Measurements from ENCODE around the gene WDR46. TPM values are rescaled to one million over a fixed set of nuclear protein-coding genes. Genes with fewer than 3 reads are reported as not detected.

WDR46 gene
- total and polyA plus RNA-seq, 2 donors: 48.6 to 68.6 TPM

- no peak overlapping the region for H3K4me3 ChIP-seq (ENCODE audit: low read length in 2 of 2)
- no peak for DNase-seq (ENCODE audit: low read depth in 6 of 9, low spot score in 9 of 9)
- peaks cover 0 to 6% of the 10 kb centered on the region in 2 donors for H3K4me1 ChIP-seq (ENCODE audit: control insufficient read depth in 2 of 2, insufficient read depth in 2 of 2, low read length in 2 of 2)
- H3K27me3 ChIP-seq (ENCODE audit: control insufficient read depth in 2 of 2, insufficient read depth in 1 of 2, low read length in 1 of 2): peaks cover 2 to 42% of the 10 kb centered on the region in 2 donors
- no peak overlapping the region for H3K27ac ChIP-seq (ENCODE audit: low read depth in 1 of 2, low read length in 1 of 2)
- no peaks in the 10 kb centered on the region for H3K9me3 ChIP-seq (ENCODE audit: control insufficient read depth in 2 of 2, insufficient read depth in 1 of 2, low read length in 1 of 2)
- WGBS: 76% methylated on average over 1 of the region's 1 CpG
- H3K36me3 ChIP-seq (ENCODE audit: control insufficient read depth in 2 of 2, insufficient read depth in 2 of 2, low read length in 1 of 2): no peaks in the 10 kb centered on the region
Observed at GRCh38 chr6:33243476-33243875, 45.6 kb downstream of the WDR46 start.

DNA sequence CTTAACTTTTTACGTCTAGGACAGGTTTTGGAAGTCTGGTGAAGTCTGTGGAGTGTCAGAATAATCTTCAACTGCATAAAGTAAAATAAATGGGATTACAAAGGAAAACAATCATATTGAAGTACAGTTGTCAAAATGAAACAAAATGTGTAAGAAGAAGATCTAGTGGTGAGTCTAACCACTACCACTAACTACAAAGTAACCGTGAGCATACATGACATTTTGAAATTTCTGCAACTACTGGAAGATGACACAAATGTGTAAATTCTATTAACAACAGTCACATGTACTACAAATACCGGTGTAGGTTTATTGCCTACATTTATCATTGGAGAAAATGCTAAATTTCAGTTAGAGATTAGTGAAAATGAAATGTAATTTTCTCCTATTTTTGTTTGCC is 47.1 kb downstream of the WDR46 start:
- Histone ChIP-seq H3K27ac (ENCODE audit: low read depth in 1 of 2, low read length in 1 of 2) (no peak overlapping the region), H3K4me1 (ENCODE audit: control insufficient read depth in 2 of 2, insufficient read depth in 2 of 2, low read length in 2 of 2) (no peaks in the 10 kb centered on the region), H3K36me3 (ENCODE audit: control insufficient read depth in 2 of 2, insufficient read depth in 2 of 2, low read length in 1 of 2) (no peaks in the 10 kb centered on the region), H3K4me3 (ENCODE audit: low read length in 2 of 2) (no peak overlapping the region), H3K27me3 (ENCODE audit: control insufficient read depth in 2 of 2, insufficient read depth in 1 of 2, low read length in 1 of 2) (peaks cover 2 to 33% of the 10 kb centered on the region in 2 donors), H3K9me3 (ENCODE audit: control insufficient read depth in 2 of 2, insufficient read depth in 1 of 2, low read length in 1 of 2) (no peaks in the 10 kb centered on the region)
- 71% methylated on average over 3 of the region's 3 CpGs for WGBS
- DNase-seq (ENCODE audit: low read depth in 6 of 9, low spot score in 9 of 9): no peak

DNA sequence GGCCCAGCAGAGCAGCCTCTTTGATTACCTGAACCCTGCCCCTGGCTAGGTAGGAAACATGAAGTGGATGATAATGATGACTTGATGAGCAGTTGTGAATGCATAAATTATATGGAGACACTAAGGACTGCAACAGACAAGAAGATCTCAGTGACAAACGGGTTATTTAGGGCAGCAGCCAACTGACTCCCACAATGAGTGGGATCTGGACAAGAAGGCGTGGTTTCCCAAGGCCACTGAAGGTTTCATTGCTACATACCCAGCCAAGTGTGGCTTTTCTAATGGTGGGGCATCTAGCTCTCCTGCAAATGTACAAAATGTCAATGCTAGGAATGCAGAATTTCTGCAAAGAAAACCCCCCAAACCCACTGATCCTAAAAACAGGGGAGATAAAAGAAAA is 51.3 kb downstream of the WDR46 start:
- 96% methylated on average over 2 of the region's 2 CpGs for WGBS
- H3K27me3 ChIP-seq (ENCODE audit: control insufficient read depth in 2 of 2, insufficient read depth in 1 of 2, low read length in 1 of 2): peaks cover 0 to 27% of the 10 kb centered on the region in 2 donors

DNA sequence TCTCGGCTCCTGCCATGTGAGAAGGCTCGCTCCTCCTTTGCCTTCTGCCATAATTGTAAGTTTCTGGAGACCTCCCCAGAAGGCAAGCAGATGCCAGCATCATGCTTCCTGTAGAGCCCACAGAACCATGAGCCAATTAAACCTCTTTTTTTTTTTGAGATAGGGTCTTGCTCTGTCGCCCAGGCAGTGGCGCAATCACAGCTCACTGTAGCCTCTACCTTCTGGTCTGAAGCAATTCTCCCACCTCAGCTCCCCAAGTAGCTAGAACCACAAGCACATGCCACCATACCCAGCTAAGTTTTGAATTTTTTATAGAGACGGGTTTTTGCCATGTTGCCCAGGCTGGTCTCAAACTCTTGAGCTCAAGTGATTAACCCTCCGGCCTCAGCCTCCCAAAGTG is 52.2 kb downstream of the WDR46 start:
- no peak for DNase-seq (ENCODE audit: low read depth in 6 of 9, low spot score in 9 of 9)
- WGBS: 97% methylated on average over 6 of the region's 6 CpGs
- Histone ChIP-seq H3K4me1 (ENCODE audit: control insufficient read depth in 2 of 2, insufficient read depth in 2 of 2, low read length in 2 of 2) (no peaks in the 10 kb centered on the region), H3K27me3 (ENCODE audit: control insufficient read depth in 2 of 2, insufficient read depth in 1 of 2, low read length in 1 of 2) (peaks cover 0 to 28% of the 10 kb centered on the region in 2 donors), H3K4me3 (ENCODE audit: low read length in 2 of 2) (no peak overlapping the region), H3K27ac (ENCODE audit: low read depth in 1 of 2, low read length in 1 of 2) (no peak overlapping the region), H3K9me3 (ENCODE audit: control insufficient read depth in 2 of 2, insufficient read depth in 1 of 2, low read length in 1 of 2) (no peaks in the 10 kb centered on the region), H3K36me3 (ENCODE audit: control insufficient read depth in 2 of 2, insufficient read depth in 2 of 2, low read length in 1 of 2) (no peaks in the 10 kb centered on the region)

More for the DNA sequence above, 51.3 kb downstream of the WDR46 start:
- Histone ChIP-seq H3K4me3 (ENCODE audit: low read length in 2 of 2) (no peak overlapping the region), H3K4me1 (ENCODE audit: control insufficient read depth in 2 of 2, insufficient read depth in 2 of 2, low read length in 2 of 2) (no peaks in the 10 kb centered on the region), H3K9me3 (ENCODE audit: control insufficient read depth in 2 of 2, insufficient read depth in 1 of 2, low read length in 1 of 2) (no peaks in the 10 kb centered on the region), H3K36me3 (ENCODE audit: control insufficient read depth in 2 of 2, insufficient read depth in 2 of 2, low read length in 1 of 2) (no peaks in the 10 kb centered on the region), H3K27ac (ENCODE audit: low read depth in 1 of 2, low read length in 1 of 2) (no peak overlapping the region)
- DNase-seq (ENCODE audit: low read depth in 6 of 9, low spot score in 9 of 9): no peak

DNA sequence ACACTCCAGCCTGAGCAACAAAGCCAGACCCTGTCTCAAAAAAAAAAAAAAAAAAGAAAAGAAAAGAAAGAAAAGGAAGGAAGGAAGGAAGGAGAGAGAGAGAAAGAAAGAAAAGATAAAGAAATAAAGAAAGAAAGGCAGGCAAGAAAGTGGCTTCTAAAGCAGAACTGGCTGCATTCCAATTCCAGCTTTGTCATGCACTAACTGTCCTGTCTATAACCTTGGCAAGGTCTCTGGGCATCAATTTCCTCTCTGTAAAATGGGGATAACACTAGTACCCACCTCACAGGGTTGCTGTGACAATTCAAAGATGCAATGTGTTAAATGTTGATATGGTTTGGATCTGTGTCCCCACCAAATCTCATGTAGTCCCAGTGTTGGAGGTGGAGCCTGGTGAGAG is 52.7 kb downstream of the WDR46 start:
- H3K27me3 ChIP-seq (ENCODE audit: control insufficient read depth in 2 of 2, insufficient read depth in 1 of 2, low read length in 1 of 2): peaks cover 0 to 28% of the 10 kb centered on the region in 2 donors
- H3K36me3 ChIP-seq (ENCODE audit: control insufficient read depth in 2 of 2, insufficient read depth in 2 of 2, low read length in 1 of 2): no peaks in the 10 kb centered on the region

GRCh38 chr6:33235221-33235634 is 53.8 kb downstream of the WDR46 start:
- Histone ChIP-seq H3K4me1 (ENCODE audit: control insufficient read depth in 2 of 2, insufficient read depth in 2 of 2, low read length in 2 of 2) (no peaks in the 10 kb centered on the region), H3K36me3 (ENCODE audit: control insufficient read depth in 2 of 2, insufficient read depth in 2 of 2, low read length in 1 of 2) (no peaks in the 10 kb centered on the region), H3K4me3 (ENCODE audit: low read length in 2 of 2) (no peak overlapping the region), H3K27me3 (ENCODE audit: control insufficient read depth in 2 of 2, insufficient read depth in 1 of 2, low read length in 1 of 2) (peaks cover 0 to 27% of the 10 kb centered on the region in 2 donors), H3K9me3 (ENCODE audit: control insufficient read depth in 2 of 2, insufficient read depth in 1 of 2, low read length in 1 of 2) (no peaks in the 10 kb centered on the region), H3K27ac (ENCODE audit: low read depth in 1 of 2, low read length in 1 of 2) (no peak overlapping the region)
- 65% methylated on average over 6 of the region's 6 CpGs for WGBS
- DNase-seq (ENCODE audit: low read depth in 6 of 9, low spot score in 9 of 9): no peak

More for the DNA sequence above, 52.7 kb downstream of the WDR46 start:
- no peaks in the 10 kb centered on the region for H3K4me1 ChIP-seq (ENCODE audit: control insufficient read depth in 2 of 2, insufficient read depth in 2 of 2, low read length in 2 of 2)
- H3K9me3 ChIP-seq (ENCODE audit: control insufficient read depth in 2 of 2, insufficient read depth in 1 of 2, low read length in 1 of 2): no peaks in the 10 kb centered on the region
- H3K4me3 ChIP-seq (ENCODE audit: low read length in 2 of 2): no peak overlapping the region
- H3K27ac ChIP-seq (ENCODE audit: low read depth in 1 of 2, low read length in 1 of 2): no peak overlapping the region
- no peak for DNase-seq (ENCODE audit: low read depth in 6 of 9, low spot score in 9 of 9)

Other genes with a start within 250 kb of the WDR46 start
- 700 TPM for gene HLA-DPA1, start 215.6 kb downstream of the WDR46 start, total RNA-seq
- gene HLA-DPA1, start 215.6 kb downstream of the WDR46 start, polyA plus RNA-seq: 332 TPM
- gene HLA-DPB1, start 213.2 kb downstream of the WDR46 start, total RNA-seq: 306 TPM
- 575 TPM for gene HLA-DPB1, start 213.2 kb downstream of the WDR46 start, polyA plus RNA-seq
- 2.1 TPM for gene COL11A2, start 96.8 kb downstream of the WDR46 start, total RNA-seq
- 5.5 TPM for gene COL11A2, start 96.8 kb downstream of the WDR46 start, polyA plus RNA-seq
- gene RXRB, start 88.6 kb downstream of the WDR46 start, total RNA-seq: 19.4 TPM
- 60.7 TPM for gene RXRB, start 88.6 kb downstream of the WDR46 start, polyA plus RNA-seq
- 32.1 TPM for gene SLC39A7, start 88.4 kb downstream of the WDR46 start, total RNA-seq
- gene SLC39A7, start 88.4 kb downstream of the WDR46 start, polyA plus RNA-seq: 43.0 TPM
- 31.3 TPM for gene HSD17B8, start 84.6 kb downstream of the WDR46 start, total RNA-seq
- 15.7 TPM for gene HSD17B8, start 84.6 kb downstream of the WDR46 start, polyA plus RNA-seq
- gene RING1, start 80.7 kb downstream of the WDR46 start, total RNA-seq: 35.0 TPM
- 62.6 TPM for gene RING1, start 80.7 kb downstream of the WDR46 start, polyA plus RNA-seq
- gene VPS52, start 17.4 kb downstream of the WDR46 start, total RNA-seq: 26.3 TPM
- gene VPS52, start 17.4 kb downstream of the WDR46 start, polyA plus RNA-seq: 59.0 TPM
- gene RPS18, start 17.2 kb downstream of the WDR46 start, total RNA-seq: 5,201 TPM
- gene RPS18, start 17.2 kb downstream of the WDR46 start, polyA plus RNA-seq: 5,710 TPM
- 9.0 TPM for gene B3GALT4, start 12.1 kb downstream of the WDR46 start, total RNA-seq
- 14.9 TPM for gene B3GALT4, start 12.1 kb downstream of the WDR46 start, polyA plus RNA-seq
- 92.8 TPM for gene PFDN6, start 362 bp upstream of the WDR46 start, total RNA-seq
- gene PFDN6, start 362 bp upstream of the WDR46 start, polyA plus RNA-seq: 171 TPM
- gene RGL2, start 9.7 kb upstream of the WDR46 start, total RNA-seq: 19.9 TPM
- gene RGL2, start 9.7 kb upstream of the WDR46 start, polyA plus RNA-seq: 120 TPM
- gene TAPBP, start 24.8 kb upstream of the WDR46 start, total RNA-seq: 37.7 TPM
- gene TAPBP, start 24.8 kb upstream of the WDR46 start, polyA plus RNA-seq: 57.0 TPM
- gene ZBTB22, start 28.5 kb upstream of the WDR46 start, total RNA-seq: 10.3 TPM
- 15.5 TPM for gene ZBTB22, start 28.5 kb upstream of the WDR46 start, polyA plus RNA-seq
- 45.0 TPM for gene DAXX, start 33.7 kb upstream of the WDR46 start, total RNA-seq
- gene DAXX, start 33.7 kb upstream of the WDR46 start, polyA plus RNA-seq: 48.1 TPM
- gene KIFC1, start 102.6 kb upstream of the WDR46 start, total RNA-seq: 34.3 TPM
- 5.5 TPM for gene KIFC1, start 102.6 kb upstream of the WDR46 start, polyA plus RNA-seq
- gene PHF1, start 121.8 kb upstream of the WDR46 start, total RNA-seq: 16.3 TPM
- gene PHF1, start 121.8 kb upstream of the WDR46 start, polyA plus RNA-seq: 141 TPM
- 136 TPM for gene CUTA, start 128.9 kb upstream of the WDR46 start, total RNA-seq
- gene CUTA, start 128.9 kb upstream of the WDR46 start, polyA plus RNA-seq: 199 TPM
- 3.0 TPM for gene SYNGAP1, start 130.8 kb upstream of the WDR46 start, total RNA-seq
- 26.7 TPM for gene SYNGAP1, start 130.8 kb upstream of the WDR46 start, polyA plus RNA-seq
- gene ZBTB9, start 165.3 kb upstream of the WDR46 start, total RNA-seq: 5.7 TPM
- 9.0 TPM for gene ZBTB9, start 165.3 kb upstream of the WDR46 start, polyA plus RNA-seq

Data from thymus (tissue), 11 donors.